Measurements from ENCODE around the gene MTOR.
"Not testable (repeated sequence)": the region's sequence is repeated elsewhere in the genome, so short reads cannot be mapped to it uniquely, and the experiment has no call there.

MTOR gene

GRCh38 chr1:11180342-11180744, 82.0 kb downstream of the MTOR start:
- peaks cover 2 to 12% of the 10 kb centered on the region in 2 donors for H3K36me3 ChIP-seq (ENCODE audit: control insufficient read depth in 2 of 2, insufficient read depth in 2 of 2, low read length in 2 of 2)
- no peaks in the 10 kb centered on the region for H3K9me3 ChIP-seq (ENCODE audit: control insufficient read depth in 2 of 2, low read length in 2 of 2)
- no peak overlapping the region for H3K4me3 ChIP-seq (ENCODE audit: low read length in 2 of 2)
- no peak overlapping the region for H3K27ac ChIP-seq (ENCODE audit: low read length)
- H3K27me3 ChIP-seq (ENCODE audit: control insufficient read depth in 1 of 2, insufficient read depth in 2 of 2, low read length in 2 of 2) = no peaks in the 10 kb centered on the region
- H3K9ac ChIP-seq (ENCODE audit: low read length in 2 of 2) = no peak overlapping the region
- peaks cover 4% of the 10 kb centered on the region for H3K4me1 ChIP-seq (ENCODE audit: control insufficient read depth, insufficient read depth, low read length)

GRCh38 chr1:11179749-11180148, 82.6 kb downstream of the MTOR start:
- not testable (repeated sequence) for H3K4me3 ChIP-seq (ENCODE audit: low read length in 2 of 2); H3K27me3 ChIP-seq (ENCODE audit: control insufficient read depth in 1 of 2, insufficient read depth in 2 of 2, low read length in 2 of 2); H3K27ac ChIP-seq (ENCODE audit: low read length); H3K4me1 ChIP-seq (ENCODE audit: control insufficient read depth, insufficient read depth, low read length); H3K36me3 ChIP-seq (ENCODE audit: control insufficient read depth in 2 of 2, insufficient read depth in 2 of 2, low read length in 2 of 2); H3K9me3 ChIP-seq (ENCODE audit: control insufficient read depth in 2 of 2, low read length in 2 of 2); H3K9ac ChIP-seq (ENCODE audit: low read length in 2 of 2)

GRCh38 chr1:11179125-11179524, 83.2 kb downstream of the MTOR start:
- Histone ChIP-seq H3K36me3 (ENCODE audit: control insufficient read depth in 2 of 2, insufficient read depth in 2 of 2, low read length in 2 of 2) (peaks cover 2 to 11% of the 10 kb centered on the region in 2 donors), H3K27ac (ENCODE audit: low read length) (no peak overlapping the region), H3K9me3 (ENCODE audit: control insufficient read depth in 2 of 2, low read length in 2 of 2) (no peaks in the 10 kb centered on the region), H3K4me3 (ENCODE audit: low read length in 2 of 2) (no peak overlapping the region), H3K27me3 (ENCODE audit: control insufficient read depth in 1 of 2, insufficient read depth in 2 of 2, low read length in 2 of 2) (no peaks in the 10 kb centered on the region), H3K4me1 (ENCODE audit: control insufficient read depth, insufficient read depth, low read length) (peaks cover 4% of the 10 kb centered on the region), H3K9ac (ENCODE audit: low read length in 2 of 2) (no peak overlapping the region)

GRCh38 chr1:11178021-11179015, 84.0 kb downstream of the MTOR start:
- no peak overlapping the region for H3K9ac ChIP-seq (ENCODE audit: low read length in 2 of 2)
- H3K27me3 ChIP-seq (ENCODE audit: control insufficient read depth in 1 of 2, insufficient read depth in 2 of 2, low read length in 2 of 2) = no peaks in the 10 kb centered on the region
- H3K9me3 ChIP-seq (ENCODE audit: control insufficient read depth in 2 of 2, low read length in 2 of 2) = no peaks in the 10 kb centered on the region
- H3K4me3 ChIP-seq (ENCODE audit: low read length in 2 of 2) = no peak overlapping the region
- H3K27ac ChIP-seq (ENCODE audit: low read length) = no peak overlapping the region
- H3K36me3 ChIP-seq (ENCODE audit: control insufficient read depth in 2 of 2, insufficient read depth in 2 of 2, low read length in 2 of 2) = peaks cover 2 to 11% of the 10 kb centered on the region in 2 donors
- H3K4me1 ChIP-seq (ENCODE audit: control insufficient read depth, insufficient read depth, low read length) = peaks cover 4% of the 10 kb centered on the region

GRCh38 chr1:11176081-11176706, 86.2 kb downstream of the MTOR start:
- H3K9ac ChIP-seq (ENCODE audit: low read length in 2 of 2) = no peak overlapping the region
- H3K9me3 ChIP-seq (ENCODE audit: control insufficient read depth in 2 of 2, low read length in 2 of 2) = no peaks in the 10 kb centered on the region
- no peak overlapping the region for H3K27ac ChIP-seq (ENCODE audit: low read length)
- H3K4me3 ChIP-seq (ENCODE audit: low read length in 2 of 2) = no peak overlapping the region
- H3K27me3 ChIP-seq (ENCODE audit: control insufficient read depth in 1 of 2, insufficient read depth in 2 of 2, low read length in 2 of 2) = no peaks in the 10 kb centered on the region
- peaks cover 2 to 6% of the 10 kb centered on the region in 2 donors for H3K36me3 ChIP-seq (ENCODE audit: control insufficient read depth in 2 of 2, insufficient read depth in 2 of 2, low read length in 2 of 2)
- peaks cover 4% of the 10 kb centered on the region for H3K4me1 ChIP-seq (ENCODE audit: control insufficient read depth, insufficient read depth, low read length)

GRCh38 chr1:11175461-11175860, 86.9 kb downstream of the MTOR start:
- Histone ChIP-seq H3K27ac (ENCODE audit: low read length) (no peak overlapping the region), H3K36me3 (ENCODE audit: control insufficient read depth in 2 of 2, insufficient read depth in 2 of 2, low read length in 2 of 2) (peaks cover 2 to 4% of the 10 kb centered on the region in 2 donors)

GRCh38 chr1:11174261-11174942, 87.9 kb downstream of the MTOR start:
- no peaks in the 10 kb centered on the region for H3K4me1 ChIP-seq (ENCODE audit: control insufficient read depth, insufficient read depth, low read length)
- H3K9me3 ChIP-seq (ENCODE audit: control insufficient read depth in 2 of 2, low read length in 2 of 2) = no peaks in the 10 kb centered on the region
- peaks cover 0 to 4% of the 10 kb centered on the region in 2 donors for H3K36me3 ChIP-seq (ENCODE audit: control insufficient read depth in 2 of 2, insufficient read depth in 2 of 2, low read length in 2 of 2)
- H3K9ac ChIP-seq (ENCODE audit: low read length in 2 of 2) = no peak overlapping the region
- no peaks in the 10 kb centered on the region for H3K27me3 ChIP-seq (ENCODE audit: control insufficient read depth in 1 of 2, insufficient read depth in 2 of 2, low read length in 2 of 2)
- no peak overlapping the region for H3K4me3 ChIP-seq (ENCODE audit: low read length in 2 of 2)
- no peak overlapping the region for H3K27ac ChIP-seq (ENCODE audit: low read length)

More at GRCh38 chr1:11175461-11175860, 86.9 kb downstream of the MTOR start:
- Histone ChIP-seq H3K9me3 (ENCODE audit: control insufficient read depth in 2 of 2, low read length in 2 of 2) (no peaks in the 10 kb centered on the region), H3K4me3 (ENCODE audit: low read length in 2 of 2) (no peak overlapping the region), H3K27me3 (ENCODE audit: control insufficient read depth in 1 of 2, insufficient read depth in 2 of 2, low read length in 2 of 2) (no peaks in the 10 kb centered on the region), H3K9ac (ENCODE audit: low read length in 2 of 2) (no peak overlapping the region), H3K4me1 (ENCODE audit: control insufficient read depth, insufficient read depth, low read length) (peaks cover 4% of the 10 kb centered on the region)

- no peaks in the 10 kb centered on the region for H3K27me3 ChIP-seq (ENCODE audit: control insufficient read depth in 1 of 2, insufficient read depth in 2 of 2, low read length in 2 of 2)
- no peaks in the 10 kb centered on the region for H3K4me1 ChIP-seq (ENCODE audit: control insufficient read depth, insufficient read depth, low read length)
- no peak overlapping the region for H3K27ac ChIP-seq (ENCODE audit: low read length)
- H3K9ac ChIP-seq (ENCODE audit: low read length in 2 of 2) = no peak overlapping the region
- H3K9me3 ChIP-seq (ENCODE audit: control insufficient read depth in 2 of 2, low read length in 2 of 2) = no peaks in the 10 kb centered on the region
- H3K4me3 ChIP-seq (ENCODE audit: low read length in 2 of 2) = no peak overlapping the region
- peaks cover 2 to 3% of the 10 kb centered on the region in 2 donors for H3K36me3 ChIP-seq (ENCODE audit: control insufficient read depth in 2 of 2, insufficient read depth in 2 of 2, low read length in 2 of 2)
Measured at GRCh38 chr1:11170102-11170501, 92.2 kb downstream of the MTOR start.

- Histone ChIP-seq H3K9me3 (ENCODE audit: control insufficient read depth in 2 of 2, low read length in 2 of 2) (no peaks in the 10 kb centered on the region), H3K4me1 (ENCODE audit: control insufficient read depth, insufficient read depth, low read length) (no peaks in the 10 kb centered on the region), H3K36me3 (ENCODE audit: control insufficient read depth in 2 of 2, insufficient read depth in 2 of 2, low read length in 2 of 2) (peaks cover 0 to 3% of the 10 kb centered on the region in 2 donors), H3K4me3 (ENCODE audit: low read length in 2 of 2) (no peak overlapping the region), H3K27me3 (ENCODE audit: control insufficient read depth in 1 of 2, insufficient read depth in 2 of 2, low read length in 2 of 2) (no peaks in the 10 kb centered on the region), H3K27ac (ENCODE audit: low read length) (no peak overlapping the region), H3K9ac (ENCODE audit: low read length in 2 of 2) (no peak overlapping the region)
Measured at GRCh38 chr1:11169202-11169601, 93.1 kb downstream of the MTOR start.

- Histone ChIP-seq H3K4me1 (ENCODE audit: control insufficient read depth, insufficient read depth, low read length) (no peaks in the 10 kb centered on the region), H3K36me3 (ENCODE audit: control insufficient read depth in 2 of 2, insufficient read depth in 2 of 2, low read length in 2 of 2) (peaks cover 0 to 3% of the 10 kb centered on the region in 2 donors), H3K4me3 (ENCODE audit: low read length in 2 of 2) (no peak overlapping the region), H3K9ac (ENCODE audit: low read length in 2 of 2) (no peak overlapping the region), H3K27ac (ENCODE audit: low read length) (no peak overlapping the region), H3K9me3 (ENCODE audit: control insufficient read depth in 2 of 2, low read length in 2 of 2) (no peaks in the 10 kb centered on the region), H3K27me3 (ENCODE audit: control insufficient read depth in 1 of 2, insufficient read depth in 2 of 2, low read length in 2 of 2) (no peaks in the 10 kb centered on the region)
Measured at GRCh38 chr1:11168731-11169130, 93.6 kb downstream of the MTOR start.

Measured in stomach smooth muscle (tissue), 2 donors.